HG02763 (cell line): ENCODE measurements around the gene MDGA2.

Experiments used
- ATAC-seq: cut with Tn5 transposase; IDR thresholded peaks from one replicate; pipeline ENCODE4 v1.9.1; 2021; ENCODE audit warnings: mild to moderate bottlenecking, moderate library complexity; ENCODE audit not compliant: unreplicated experiment

The MDGA2 gene

DNA sequence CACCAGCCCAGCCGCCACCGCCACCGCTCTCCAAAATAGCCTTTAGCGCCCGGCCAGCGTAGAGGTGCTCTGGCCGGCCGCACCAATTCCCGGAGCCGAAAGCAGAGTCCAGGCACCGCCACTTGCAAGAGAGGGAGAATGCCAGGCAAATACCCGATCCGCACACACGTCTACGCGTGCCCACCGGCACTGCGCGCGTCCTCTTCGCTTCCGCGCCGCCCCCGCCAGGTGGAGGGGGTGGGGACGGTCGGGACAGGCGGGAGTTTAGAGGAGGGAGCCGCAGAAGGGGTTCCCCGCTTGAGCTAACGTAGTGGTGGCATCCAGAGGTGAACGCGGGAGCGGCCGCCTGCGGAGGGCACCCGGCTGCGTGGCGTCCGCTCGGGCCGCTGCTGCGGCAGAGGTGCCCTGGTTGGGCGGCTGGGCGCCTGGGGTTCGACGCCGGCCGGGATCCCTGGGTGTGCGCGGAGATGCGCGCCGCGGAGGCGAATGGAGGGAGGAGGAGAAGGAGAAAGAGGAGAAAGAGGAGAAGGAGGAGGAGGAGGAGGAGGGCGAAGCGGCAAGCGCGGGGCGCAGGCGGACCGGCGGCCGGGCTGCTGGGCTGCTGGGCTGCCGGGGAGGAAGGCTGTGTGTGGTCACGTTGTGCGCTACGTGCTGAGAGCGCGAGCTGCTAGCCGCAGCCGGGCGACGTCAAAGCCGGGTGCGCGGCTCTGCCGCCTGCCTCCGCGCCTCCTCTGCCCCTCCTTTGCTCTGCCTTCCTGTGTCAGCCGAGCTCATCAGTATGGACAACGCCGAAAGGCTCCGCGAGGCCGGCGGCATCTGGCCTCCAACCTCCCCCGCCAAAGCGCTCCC lies at the start of gene MDGA2:
Gene MDGA2, minus strand, starts transcription at position 140 of the 849 bp plus-strand sequence.
- no peak for ATAC-seq

- no peak for ATAC-seq
These were observed 47.7 kb upstream of the MDGA2 start for GRCh38 chr14:47722929-47723693.

DNA sequence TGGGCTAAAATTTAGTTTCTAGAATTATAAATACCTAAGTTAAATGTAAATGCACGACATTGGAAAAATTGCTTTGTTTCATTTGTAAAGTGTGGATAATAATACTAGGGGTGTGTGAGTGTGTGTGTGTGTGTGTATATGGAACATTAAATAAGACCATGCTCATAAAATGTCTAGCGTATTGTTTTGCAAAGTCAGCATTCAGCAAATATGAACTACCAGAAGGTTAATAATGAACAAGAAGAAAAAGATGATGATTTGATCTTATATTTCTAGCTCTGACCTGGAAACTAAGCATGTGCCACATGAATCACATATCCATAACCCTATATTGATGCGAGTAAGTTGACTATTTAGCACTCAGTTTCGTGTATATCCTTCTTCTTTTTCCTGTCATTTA lies 44.9 kb upstream of the MDGA2 start:
- ATAC-seq = no peak

DNA sequence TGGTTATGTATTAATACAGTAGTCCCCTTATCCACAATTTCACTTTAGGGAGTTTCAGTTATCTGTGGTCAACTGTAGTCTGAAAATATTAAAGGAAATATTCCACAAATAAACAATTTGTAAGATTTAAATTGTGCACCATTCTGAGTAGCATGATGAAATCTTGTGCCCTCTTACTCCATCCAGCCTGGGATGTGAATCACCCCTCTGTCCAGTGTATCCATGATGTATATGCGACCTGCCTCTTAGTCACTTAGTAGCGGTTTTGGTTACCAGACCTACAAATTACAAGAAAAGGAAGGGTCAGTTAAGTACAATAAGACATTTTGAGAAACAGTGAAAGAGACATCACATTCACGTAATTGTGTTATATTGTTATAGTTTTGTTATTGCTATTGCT lies 39.9 kb upstream of the MDGA2 start:
- ATAC-seq = no peak

DNA sequence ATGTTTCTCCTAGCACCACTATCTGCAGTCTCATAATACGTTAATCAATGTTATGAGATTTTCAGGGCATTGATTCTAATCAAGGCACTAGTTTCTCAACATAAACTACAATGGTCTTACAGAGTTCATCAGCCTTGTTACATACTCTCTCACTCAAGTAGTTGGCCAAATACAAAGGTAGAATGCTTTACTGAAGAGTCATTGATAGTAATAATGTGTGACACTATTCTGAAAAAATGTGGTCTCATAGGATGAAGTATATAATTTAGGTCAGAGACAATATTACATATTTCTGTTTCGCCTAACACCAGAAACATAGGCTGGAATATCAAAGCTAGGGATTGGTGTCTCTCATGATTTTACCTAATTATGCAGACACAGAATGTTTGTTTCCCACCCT lies 35.2 kb upstream of the MDGA2 start:
- no peak for ATAC-seq

DNA sequence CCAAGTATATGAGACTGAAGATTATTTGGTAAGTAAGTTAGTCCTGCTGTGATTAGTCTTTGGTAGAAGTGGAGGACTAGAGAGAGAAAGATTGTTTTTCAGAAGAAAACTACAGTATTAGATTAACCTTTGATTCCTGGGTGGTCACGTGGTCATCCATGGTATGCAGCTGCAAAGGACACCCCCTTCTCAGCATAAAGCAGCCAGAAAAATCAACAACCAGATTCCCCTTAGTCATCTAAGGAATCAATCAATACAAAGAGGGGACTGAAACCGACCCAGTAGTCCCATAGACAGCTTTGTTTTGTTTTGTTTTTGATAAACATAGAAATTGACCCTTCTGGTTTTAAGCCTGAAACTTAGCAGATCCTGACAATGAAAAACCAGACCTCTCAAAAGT lies 30.3 kb upstream of the MDGA2 start:
- ATAC-seq = no peak

- ATAC-seq = no peak
These were observed 16.4 kb upstream of the MDGA2 start for GRCh38 chr14:47691829-47692228.

DNA sequence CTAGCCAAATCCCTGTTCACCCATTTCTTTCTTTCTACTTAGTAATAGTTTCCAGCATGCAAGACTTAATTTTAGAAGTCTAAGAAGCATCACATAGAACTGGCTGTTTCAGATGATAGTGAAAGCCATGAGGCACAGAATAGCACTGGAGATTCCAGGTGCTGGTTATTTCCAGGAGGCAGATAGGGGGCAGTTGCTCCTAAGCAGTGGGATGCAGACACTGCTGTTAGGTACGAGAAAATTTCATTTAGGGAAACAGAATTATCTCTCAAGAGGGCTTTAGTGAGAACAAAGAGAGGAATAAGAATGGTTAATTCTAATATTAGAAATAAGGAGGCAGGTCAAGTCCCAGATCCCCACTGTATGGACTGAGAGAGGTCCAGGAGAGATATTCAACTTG lies 3.6 kb upstream of the MDGA2 start:
- no peak for ATAC-seq

- ATAC-seq = no peak
These were observed 2.8 kb upstream of the MDGA2 start for GRCh38 chr14:47678157-47678556.

- no peak for ATAC-seq
These were observed 861 bp upstream of the MDGA2 start for GRCh38 chr14:47676315-47676617.

- ATAC-seq = no peak
These were observed 601 bp downstream of the MDGA2 start for GRCh38 chr14:47674543-47675465.

- ATAC-seq = no peak
These were observed 1.3 kb downstream of the MDGA2 start for GRCh38 chr14:47674148-47674542.

DNA sequence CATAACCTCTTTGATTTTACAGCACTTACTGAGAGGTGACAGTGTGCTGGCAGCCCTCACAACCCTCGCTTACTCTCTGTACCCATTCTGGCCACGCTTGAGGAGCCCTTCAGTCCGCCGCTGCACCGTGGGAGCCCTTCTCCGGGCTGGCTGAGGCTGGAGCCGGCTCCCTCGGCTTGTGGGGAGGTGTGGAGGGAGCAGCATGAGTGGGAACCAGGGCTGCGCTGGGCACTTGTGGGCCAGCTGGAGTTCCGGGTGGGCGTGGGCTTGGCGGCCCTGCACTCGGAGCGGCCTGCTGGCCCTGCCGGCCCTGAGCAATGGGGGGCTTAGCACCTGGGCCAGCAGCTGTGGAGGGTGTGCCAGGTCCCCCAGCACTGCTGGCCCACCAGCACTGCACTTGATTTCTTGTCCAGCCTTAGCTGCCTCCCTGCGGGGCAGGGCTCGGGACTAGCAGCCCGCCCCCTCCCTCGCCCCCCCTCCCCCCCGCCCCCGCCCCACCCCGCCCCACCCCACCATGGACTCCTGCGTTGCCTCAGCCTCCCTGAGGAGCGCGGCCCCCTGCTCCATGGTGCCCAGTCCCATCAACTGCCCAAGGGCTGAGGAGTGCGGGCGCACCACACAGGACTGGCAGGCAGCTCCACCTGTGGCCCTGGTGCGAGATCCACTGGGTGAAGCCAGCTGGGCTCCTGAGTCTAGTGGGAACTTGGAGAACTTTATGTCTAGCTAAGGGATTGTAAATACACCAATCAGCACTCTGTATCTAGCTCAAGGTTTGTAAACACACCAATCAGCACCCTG lies 9.9 kb downstream of the MDGA2 start:
- no peak for ATAC-seq

GRCh38 chr14:47662466-47662865 lies 12.9 kb downstream of the MDGA2 start:
- no peak for ATAC-seq

- no peak for ATAC-seq
These were observed 15.2 kb downstream of the MDGA2 start for GRCh38 chr14:47660158-47660557.

GRCh38 chr14:47658041-47658440 lies 17.4 kb downstream of the MDGA2 start:
- no peak for ATAC-seq

GRCh38 chr14:47657143-47657542 lies 18.3 kb downstream of the MDGA2 start:
- ATAC-seq = no peak

- no peak for ATAC-seq
These were observed 24.1 kb downstream of the MDGA2 start for GRCh38 chr14:47651337-47651736.

DNA sequence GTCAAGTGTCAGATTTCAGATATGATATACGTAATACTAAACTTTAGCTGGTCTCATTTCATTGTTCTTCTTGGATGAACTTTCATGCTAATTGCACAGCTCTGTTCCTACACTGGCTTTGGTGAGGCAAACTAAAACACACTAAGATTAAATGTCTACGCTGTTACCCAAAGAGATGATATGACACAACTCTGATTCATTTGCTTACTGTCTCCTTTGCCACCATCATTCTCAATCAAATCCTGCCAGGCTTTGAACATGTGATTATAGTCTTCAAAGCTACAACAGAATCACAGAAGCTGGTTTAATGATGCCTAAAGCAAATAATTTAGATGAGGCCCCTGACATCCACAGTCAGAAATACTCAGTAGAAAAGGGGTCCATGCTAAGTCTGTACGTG lies 37.7 kb downstream of the MDGA2 start:
- no peak for ATAC-seq
